Measurements from ENCODE around the gene LIN54.
"Not testable (repeated sequence)": the region's sequence is repeated elsewhere in the genome, so short reads cannot be mapped to it uniquely, and the experiment has no call there.

Gene LIN54

DNA sequence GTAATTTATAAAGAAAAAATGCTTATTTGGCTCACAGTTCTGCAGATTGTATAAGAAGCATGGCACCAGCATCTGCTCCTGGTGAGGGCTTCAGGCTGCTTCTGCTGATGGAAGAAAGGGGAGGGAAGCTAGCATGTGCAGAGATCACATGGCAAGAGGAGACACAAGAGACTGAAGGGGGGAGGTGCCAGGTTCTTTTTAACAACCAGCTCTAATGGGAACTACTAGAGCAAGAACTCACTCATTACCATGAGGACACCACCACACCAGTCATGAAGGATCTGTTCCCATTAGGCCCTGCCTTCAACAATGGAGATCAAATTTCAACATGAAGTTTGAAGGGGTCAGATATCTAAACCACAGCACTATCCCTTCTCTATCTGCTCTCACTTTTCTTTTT lies 14.9 kb upstream of the LIN54 start:
- ChIA-PET CTCF (no interaction called here), POLR2A (no interaction called here)
- DNase-seq (ENCODE audit: low read depth, low spot score), result no peak
- no peak overlapping the region for H3K4me3 ChIP-seq (ENCODE audit: low read depth, low read length)
- no peak for TF ChIP-seq CTCF (IDR thresholded peaks at IDR 0.05; ENCODE audit: insufficient read depth, low read length, missing control alignments)

GRCh38 chr4:83024233-83024632 lies 13.6 kb upstream of the LIN54 start:
- DNase-seq (ENCODE audit: low read depth, low spot score), result no peak
- no peak overlapping the region for H3K4me3 ChIP-seq (ENCODE audit: low read depth, low read length)
- POLR2A ChIA-PET, result no interaction called here
- no peak for TF ChIP-seq CTCF (IDR thresholded peaks at IDR 0.05; ENCODE audit: insufficient read depth, low read length, missing control alignments)
- CTCF ChIA-PET, result no interaction called here

DNA sequence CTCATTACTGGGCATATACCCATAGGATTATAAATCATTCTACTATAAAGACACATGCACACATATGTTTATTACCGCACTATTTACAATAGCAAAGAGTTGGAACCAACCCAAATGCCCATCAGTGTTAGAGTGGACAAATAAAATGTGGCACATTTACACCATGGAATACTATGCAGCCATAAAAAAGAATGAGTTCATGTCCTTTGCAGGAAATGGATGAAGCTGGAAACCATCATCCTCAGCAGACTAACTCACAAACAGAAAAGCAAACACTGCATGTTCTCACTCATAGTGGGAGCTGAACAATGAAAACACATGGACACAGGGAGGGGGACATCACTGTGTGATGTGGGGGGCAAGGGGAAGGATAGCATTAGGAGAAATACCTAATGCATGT lies 13.0 kb upstream of the LIN54 start:
- POLR2A ChIA-PET; DNase-seq (ENCODE audit: low read depth, low spot score); CTCF ChIA-PET; H3K4me3 ChIP-seq (ENCODE audit: low read depth, low read length): not testable (repeated sequence)

GRCh38 chr4:83022724-83023450 lies 12.3 kb upstream of the LIN54 start:
- no peak for DNase-seq (ENCODE audit: low read depth, low spot score)
- TF ChIP-seq CTCF (IDR thresholded peaks at IDR 0.05; ENCODE audit: insufficient read depth, low read length, missing control alignments), result no peak
- ChIA-PET POLR2A (no interaction called here), CTCF (no interaction called here)
- H3K4me3 ChIP-seq (ENCODE audit: low read depth, low read length), result no peak overlapping the region

DNA sequence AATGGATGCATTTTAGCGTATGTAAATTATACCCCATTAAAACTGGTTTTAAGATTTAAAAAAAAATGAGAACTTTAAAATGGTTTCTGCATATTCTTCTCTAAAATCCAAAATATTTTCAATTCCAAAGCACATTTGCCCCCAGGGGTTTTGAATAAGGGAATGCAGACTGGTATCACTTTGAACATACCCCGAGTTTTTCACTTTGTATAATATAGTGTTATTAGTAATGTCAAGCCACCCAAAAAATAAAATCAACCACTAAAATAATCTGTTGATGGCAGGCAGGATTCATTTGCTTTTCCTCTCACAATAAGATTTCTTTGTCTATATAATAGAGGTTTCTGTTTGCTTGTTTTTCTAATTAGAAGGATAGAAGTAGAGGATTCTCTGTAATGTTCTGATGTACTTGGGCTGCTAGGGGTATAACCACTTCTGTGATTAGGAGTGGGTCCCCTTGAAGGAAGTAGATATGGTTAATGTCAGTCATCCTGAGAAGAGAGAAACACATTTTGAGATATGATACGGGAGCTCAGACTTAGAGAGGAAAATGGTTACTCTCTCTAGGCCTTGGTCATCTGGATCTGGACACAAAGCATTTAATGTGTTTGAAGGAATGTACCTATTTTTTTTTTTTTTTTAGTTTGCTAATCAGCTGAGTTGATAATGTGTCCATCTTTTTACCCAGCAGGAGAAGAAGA lies 9.3 kb upstream of the LIN54 start:
- POLR2A ChIA-PET, result no interaction called here
- no peak for TF ChIP-seq CTCF (IDR thresholded peaks at IDR 0.05; ENCODE audit: insufficient read depth, low read length, missing control alignments)
- CTCF ChIA-PET, result no interaction called here
- H3K4me3 ChIP-seq (ENCODE audit: low read depth, low read length), result no peak overlapping the region
- DNase-seq (ENCODE audit: low read depth, low spot score), result no peak

GRCh38 chr4:83013902-83014301 lies 3.3 kb upstream of the LIN54 start:
- CTCF ChIA-PET, result interaction anchor here (0.9 to 1.2 kb wide), 2 partner anchors 117 to 270 kb away, joined by 3 to 4 read pairs; no protein-coding TSS in a partner anchor

More at GRCh38 chr4:83013902-83014301, 3.3 kb upstream of the LIN54 start:
- POLR2A ChIA-PET, result no interaction called here
- TF ChIP-seq CTCF (IDR thresholded peaks at IDR 0.05; ENCODE audit: insufficient read depth, low read length, missing control alignments), result no peak
- no peak for DNase-seq (ENCODE audit: low read depth, low spot score)
- H3K4me3 ChIP-seq (ENCODE audit: low read depth, low read length), result peak overlapping the region; percentile 76
